GM19351 (cell line): ENCODE data around the gene COX6A1.
"Not testable (repeated sequence)": the region's sequence is repeated elsewhere in the genome, so short reads cannot be mapped to it uniquely, and the experiment has no call there.

Source experiments
- ATAC-seq: cut with Tn5 transposase; IDR thresholded peaks from one replicate; pipeline ENCODE4 v1.9.1; 2021; ENCODE audit warnings: mild to moderate bottlenecking, moderate library complexity; ENCODE audit not compliant: unreplicated experiment

COX6A1 gene

GRCh38 chr12:120425797-120426196 lies 12.1 kb upstream of the COX6A1 start:
- no peak for ATAC-seq

- ATAC-seq: no peak
Observed at GRCh38 chr12:120428597-120429229, 9.2 kb upstream of the COX6A1 start.

DNA sequence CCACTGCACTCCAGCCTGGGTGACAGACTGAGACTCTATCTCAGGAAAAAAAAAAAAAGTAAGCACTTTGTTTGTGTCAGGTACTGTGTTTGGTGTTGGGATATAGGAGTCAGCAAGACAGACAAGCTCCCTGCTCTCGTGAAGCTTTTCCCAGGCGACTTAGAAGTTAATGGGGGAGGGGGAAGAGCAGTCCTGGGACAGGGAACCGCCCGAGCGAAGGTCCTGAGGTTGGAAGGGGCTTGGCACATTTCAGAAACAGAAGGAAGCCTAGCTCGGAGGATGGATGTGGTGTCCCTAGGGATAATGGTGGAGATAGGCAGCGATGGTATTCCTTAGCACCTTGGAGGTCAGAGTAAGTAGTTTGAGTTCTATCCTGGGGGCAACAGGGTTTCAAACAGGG lies 8.5 kb upstream of the COX6A1 start:
- no peak for ATAC-seq

DNA sequence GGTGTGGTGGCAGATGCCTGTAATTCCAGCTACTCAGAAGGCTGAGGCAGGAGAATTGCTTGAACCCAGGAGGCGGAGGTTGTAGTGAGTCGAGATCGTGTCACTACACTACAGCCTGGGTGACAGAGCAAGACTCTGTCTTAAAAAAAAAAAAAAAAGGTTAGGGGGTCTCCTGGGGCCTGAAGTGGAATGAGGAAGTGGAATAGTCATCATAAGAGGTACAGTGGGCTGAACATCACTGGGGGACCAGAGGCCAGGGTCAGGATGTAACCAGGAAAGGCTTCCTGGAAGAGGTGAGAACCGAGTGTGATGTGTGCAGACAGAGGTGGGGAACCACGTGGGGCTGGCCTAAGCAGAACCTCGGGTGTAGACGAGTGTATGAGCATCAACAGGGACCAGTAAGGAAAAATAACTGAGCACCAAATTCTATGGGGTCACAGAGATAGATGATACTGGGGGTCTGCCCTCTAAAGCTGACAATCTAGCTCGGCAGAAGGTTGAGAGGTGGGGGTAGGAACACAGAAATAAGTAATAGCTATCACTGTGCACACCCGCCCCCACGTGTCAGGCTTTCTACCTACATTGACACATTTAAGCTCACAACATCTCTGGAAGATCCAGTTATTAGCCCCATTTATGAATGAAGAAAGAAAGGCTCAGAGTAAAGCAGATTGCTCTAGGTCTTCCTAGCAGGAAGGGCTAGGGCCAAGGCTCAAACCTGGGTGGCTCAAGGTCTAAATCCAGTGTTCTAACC lies 5.0 kb upstream of the COX6A1 start:
- ATAC-seq: no peak

GRCh38 chr12:120438495-120439198 lies 734 bp downstream of the COX6A1 start:
- peak; percentile 13 for ATAC-seq

GRCh38 chr12:120439646-120440247 lies 1.8 kb downstream of the COX6A1 start:
- ATAC-seq: no peak

- ATAC-seq: no peak
Observed at GRCh38 chr12:120444676-120445075, 6.8 kb downstream of the COX6A1 start.

GRCh38 chr12:120445911-120446843 lies 8.3 kb downstream of the COX6A1 start, which contains the start of the genes GATC and TRIAP1:
Gene GATC, plus strand, starts transcription at chr12:120446444. Its CDS starts 37 bp downstream, at chr12:120446481.
Gene TRIAP1, minus strand, starts transcription at chr12:120446384. Its CDS starts 12 bp downstream, at chr12:120446372.
- ATAC-seq: peak; percentile 89

GRCh38 chr12:120446844-120447178 lies 8.9 kb downstream of the COX6A1 start:
- not testable (repeated sequence) for ATAC-seq

DNA sequence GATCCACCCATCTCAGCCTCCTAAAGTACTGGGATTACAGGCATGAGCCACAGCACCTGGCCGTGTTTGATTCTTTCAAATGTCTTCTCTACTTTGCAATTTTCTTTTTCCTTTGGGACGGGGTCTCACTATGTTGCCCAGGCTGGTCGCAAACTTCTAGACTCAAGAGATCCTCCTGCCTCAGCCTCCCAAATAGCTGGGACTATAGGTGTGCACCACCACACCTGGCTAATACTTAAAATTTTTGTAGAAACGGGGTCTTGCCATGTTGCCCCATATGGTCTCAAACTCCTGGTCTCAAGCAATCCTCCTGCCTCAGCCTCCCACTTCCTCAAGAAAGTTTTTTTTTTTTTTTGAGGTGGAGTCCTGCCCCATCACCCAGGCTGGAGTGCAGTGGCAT lies 10.1 kb downstream of the COX6A1 start:
- no peak for ATAC-seq

DNA sequence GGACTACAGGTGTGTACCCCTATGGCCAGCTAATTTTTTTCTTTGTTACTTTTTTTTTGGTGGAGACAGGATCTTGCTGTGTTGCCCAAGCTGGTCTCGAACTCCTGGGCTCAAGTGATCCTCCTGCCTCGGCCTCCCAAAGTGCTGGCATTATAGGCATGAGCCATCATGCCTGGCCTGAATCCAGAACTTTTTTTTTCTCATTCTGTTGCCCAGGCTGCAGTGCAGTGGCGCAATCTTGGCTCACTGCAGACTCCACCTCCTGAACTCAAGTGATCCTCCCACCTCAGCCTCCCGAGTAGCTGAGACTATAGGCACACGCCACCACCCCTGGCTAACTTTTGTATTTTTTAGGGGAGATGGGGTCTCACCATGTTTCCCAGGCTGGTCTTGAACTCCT lies 14.6 kb downstream of the COX6A1 start:
- ATAC-seq: not testable (repeated sequence)

GRCh38 chr12:120453060-120453750 lies 15.3 kb downstream of the COX6A1 start:
- no peak for ATAC-seq

DNA sequence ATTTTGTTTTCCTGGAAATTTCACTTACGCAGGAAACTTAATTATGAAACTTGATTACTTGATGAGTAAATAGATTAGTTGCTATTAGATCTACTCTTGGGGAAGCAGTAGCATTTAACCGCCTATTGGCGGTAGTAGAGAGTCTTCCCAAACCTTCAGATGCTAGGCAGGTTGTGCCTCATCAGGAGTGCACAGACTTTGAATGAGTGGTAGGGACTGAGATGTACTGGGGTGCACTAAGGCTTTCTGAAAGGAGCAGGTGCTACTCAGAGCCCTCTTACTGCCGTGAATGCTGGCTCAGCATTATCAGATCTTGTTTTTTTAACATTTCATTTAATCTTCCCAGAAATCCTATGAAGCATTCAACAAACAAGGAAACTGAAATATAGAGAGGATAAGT lies 16.1 kb downstream of the COX6A1 start:
- ATAC-seq: peak; percentile 68

- no peak for ATAC-seq
Observed at GRCh38 chr12:120455302-120455701, 17.4 kb downstream of the COX6A1 start.

- ATAC-seq: no peak
Observed at GRCh38 chr12:120457133-120457532, 19.2 kb downstream of the COX6A1 start.

GRCh38 chr12:120460157-120460556 lies 22.2 kb downstream of the COX6A1 start:
- no peak for ATAC-seq

- ATAC-seq: no peak
Observed at GRCh38 chr12:120462099-120462640, 24.3 kb downstream of the COX6A1 start.

- ATAC-seq: no peak
Observed at GRCh38 chr12:120463712-120464111, 25.8 kb downstream of the COX6A1 start.

DNA sequence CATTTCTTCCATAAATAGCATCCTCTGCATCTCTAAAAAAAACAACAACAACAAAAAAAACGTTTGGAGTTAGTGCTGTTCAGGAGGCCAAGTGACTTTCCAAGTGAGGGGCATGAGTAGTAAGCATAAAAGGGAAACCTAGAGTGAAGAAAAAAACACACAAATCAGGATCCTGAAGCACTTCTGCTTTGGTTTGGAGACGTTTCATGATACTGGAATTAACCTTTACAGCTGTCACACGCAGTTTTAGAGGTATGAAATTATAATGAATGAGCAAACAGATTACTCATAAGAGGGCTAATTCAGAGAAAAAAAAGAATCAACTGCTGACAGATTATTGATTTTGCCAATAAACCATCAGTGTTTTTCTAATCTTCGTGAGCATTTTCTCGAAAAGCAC lies 27.8 kb downstream of the COX6A1 start:
- no peak for ATAC-seq
